Naive thymus-derived CD4-positive, alpha-beta T cell (primary cell): ENCODE data around the gene IMPA2. TPM values are rescaled to one million over a fixed set of nuclear protein-coding genes. Genes with fewer than 3 reads are reported as not detected.
A peak's percentile ranks its signal among the peaks of the same experiment; 100 is the strongest.

Experiments used
- ATAC-seq: fragments of 150-1000 bp; cut with Tn5 transposase; 2 replicates; pipeline ENCODE4 v1.10.0; 2021; ENCODE audit warnings: mild to moderate bottlenecking, moderate library complexity
- CTCF ChIA-PET: fragments of 350-600 bp; sonication (Branson Sonifier 250); formaldehyde crosslinking; loops from one replicate; lab custom pipeline; 2021; ENCODE audit warnings: antibody characterized with exemption; lab: Charles Lee
- POLR2A ChIA-PET: fragments of 350-600 bp; sonication (Branson Sonifier 250); formaldehyde crosslinking; loops from one replicate; lab custom pipeline; 2021; ENCODE audit warnings: antibody characterized with exemption, inconsistent platforms; lab: Charles Lee
- DNase-seq, 9 donors: peaks; one replicate each; pipeline versions ENCODE4 v3.0.0 to v3.0.0-alpha.2; 2020 to 2022; ENCODE audit warnings: mixed read lengths in 1 of 9
- H3K27ac ChIP-seq: one replicate; pipeline ENCODE4 v1.7.0; 2013; ENCODE audit warnings: mild to moderate bottlenecking, low read depth, low read length, moderate library complexity
- H3K27me3 ChIP-seq, 2 donors: one replicate each; pipeline ENCODE4 v1.7.0; 2013; ENCODE audit warnings: low read length in 2 of 2, mild to moderate bottlenecking in 2 of 2, moderate library complexity in 2 of 2; ENCODE audit not compliant: control insufficient read depth in 2 of 2, insufficient read depth in 2 of 2
- H3K36me3 ChIP-seq, 3 experiments: 1 replicate in 2 of 3; 2 replicates in 1 of 3; pipeline ENCODE4 v1.7.0; 2013; ENCODE audit warnings: low read length in 3 of 3, mild to moderate bottlenecking in 3 of 3, moderate library complexity in 1 of 3; ENCODE audit not compliant: insufficient read depth in 3 of 3, control insufficient read depth in 2 of 3
- H3K4me1 ChIP-seq, 2 donors: one replicate each; pipeline ENCODE4 v1.7.0; 2013; ENCODE audit warnings: low read length in 2 of 2, mild to moderate bottlenecking in 2 of 2, moderate library complexity in 1 of 2; ENCODE audit not compliant: control insufficient read depth in 2 of 2, insufficient read depth in 2 of 2
- H3K4me3 ChIP-seq: 2 replicates; pipeline ENCODE4 v1.7.0; 2013; ENCODE audit warnings: mild to moderate bottlenecking, low read length
- H3K9me3 ChIP-seq, 3 experiments: 1 replicate in 2 of 3; 2 replicates in 1 of 3; pipeline ENCODE4 v1.7.0; 2013; ENCODE audit warnings: low read length in 3 of 3; ENCODE audit not compliant: control insufficient read depth in 2 of 3
- H3K27ac Mint-ChIP-seq, 9 donors: one replicate each; pipeline ENCODE4 v1.8.0; 2020 to 2022; ENCODE audit warnings: mixed read lengths in 9 of 9, mild to moderate bottlenecking in 8 of 9, moderate library complexity in 5 of 9, inconsistent platforms in 2 of 9
- H3K27me3 Mint-ChIP-seq, 5 donors: one replicate each; pipeline ENCODE4 v1.8.0; 2021 to 2022; ENCODE audit warnings: mixed read lengths in 5 of 5, mild to moderate bottlenecking in 1 of 5
- H3K36me3 Mint-ChIP-seq, 5 donors: one replicate each; pipeline ENCODE4 v1.8.0; 2020 to 2022; ENCODE audit warnings: mixed read lengths in 5 of 5, mild to moderate bottlenecking in 3 of 5, inconsistent platforms in 1 of 5
- H3K4me1 Mint-ChIP-seq, 7 donors: one replicate each; pipeline ENCODE4 v1.8.0; 2020 to 2022; ENCODE audit warnings: mixed read lengths in 7 of 7, mild to moderate bottlenecking in 3 of 7, inconsistent platforms in 1 of 7
- H3K4me3 Mint-ChIP-seq, 10 donors: one replicate each; pipeline ENCODE4 v1.8.0; 2020 to 2022; ENCODE audit warnings: mild to moderate bottlenecking in 10 of 10, mixed read lengths in 10 of 10, moderate library complexity in 6 of 10, inconsistent platforms in 2 of 10
- H3K9me3 Mint-ChIP-seq, 11 donors: one replicate each; pipeline ENCODE4 v1.8.0; 2020 to 2022; ENCODE audit warnings: mixed read lengths in 11 of 11, mild to moderate bottlenecking in 4 of 11, inconsistent platforms in 1 of 11, moderate library complexity in 1 of 11
- intact Hi-C, 2 donors: fragments of 100-400 bp; cut with micrococcal nuclease; formaldehyde crosslinking; loops; one replicate each; pipeline ENCODE4 v1.15.1; 2023
- polyA plus RNA-seq, 2 donors: library from polyadenylated mRNA; unstranded; fragments of 300-500 nt; fragmentation: Illumina TruSeq; gene quantifications; one replicate each; pipeline ENCODE4 v1.2.3, GENCODE V29; 2021
- total RNA-seq, 6 experiments: library from RNA in 5 of 6; stranded (reverse) in 5 of 6; gene quantifications; 1 replicate in 5 of 6; 2 replicates in 1 of 6; pipeline ENCODE4 v1.2.3 and lab custom pipeline; 2021 to 2026

Gene IMPA2
- total and polyA plus RNA-seq, 7 experiments from 2014 or later, result 4.9 to 27.8 (median 7.8) TPM

DNA sequence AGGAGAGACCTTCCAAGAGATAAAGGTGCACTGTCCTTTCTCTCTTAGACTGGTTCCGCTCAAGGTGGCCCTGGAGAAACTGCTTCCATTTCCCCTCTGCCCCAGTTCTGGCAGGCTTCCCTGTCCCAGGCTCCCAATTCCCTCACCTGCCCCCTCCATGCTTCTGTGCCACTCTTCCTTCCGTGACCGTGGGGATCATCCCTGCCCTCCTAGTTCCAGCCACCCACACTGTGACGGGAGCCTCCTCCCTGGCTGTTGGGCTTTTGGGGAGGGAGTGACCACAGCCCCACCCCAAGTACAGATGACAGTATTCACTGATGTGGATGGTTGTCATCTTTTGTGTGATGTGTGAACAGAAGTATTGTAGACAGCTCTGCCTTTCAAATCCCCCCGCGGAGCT is 2.8 kb downstream of the IMPA2 start:
- H3K9me3 Mint-ChIP-seq, result peaks cover 0 to 1% (median 0%) of the 10 kb centered on the region in 11 donors
- no peak overlapping the region for H3K4me3 Mint-ChIP-seq
- no peak overlapping the region for H3K4me3 ChIP-seq
- H3K4me1 Mint-ChIP-seq, result peaks cover 0 to 25% (median 13%) of the 10 kb centered on the region in 7 donors
- H3K36me3 Mint-ChIP-seq, result peaks cover 0 to 3% (median 0%) of the 10 kb centered on the region in 5 donors
- H3K9me3 ChIP-seq, result no peaks in the 10 kb centered on the region
- peaks cover 0 to 5% of the 10 kb centered on the region in 2 donors for H3K4me1 ChIP-seq
- H3K27me3 ChIP-seq, result no peaks in the 10 kb centered on the region
- no peak overlapping the region for H3K27ac ChIP-seq
- no peaks in the 10 kb centered on the region for H3K36me3 ChIP-seq
- no peak overlapping the region for H3K27ac Mint-ChIP-seq
- no peak for ATAC-seq
- intact Hi-C loops, result loop anchor here (5.0 to 10.0 kb wide), 7 partner anchors 53 to 1457 kb away; partner anchors contain the start of genes CEP192 (in 1 of the 2), CEP76 (in 1 of the 2), NAPG (in 1 of the 2) and PSMG2 (in 1 of the 2)
- CTCF ChIA-PET, result interaction anchor here (1.0 kb wide), 1 partner anchor 9 kb away, joined by 3 read pairs; no protein-coding TSS in a partner anchor
- no peak for DNase-seq
- POLR2A ChIA-PET, result interaction anchor here (0.9 kb wide), 1 partner anchor 133 kb away, joined by 4 read pairs; no protein-coding TSS in a partner anchor
- H3K27me3 Mint-ChIP-seq, result peaks cover 0 to 15% (median 0%) of the 10 kb centered on the region in 5 donors

DNA sequence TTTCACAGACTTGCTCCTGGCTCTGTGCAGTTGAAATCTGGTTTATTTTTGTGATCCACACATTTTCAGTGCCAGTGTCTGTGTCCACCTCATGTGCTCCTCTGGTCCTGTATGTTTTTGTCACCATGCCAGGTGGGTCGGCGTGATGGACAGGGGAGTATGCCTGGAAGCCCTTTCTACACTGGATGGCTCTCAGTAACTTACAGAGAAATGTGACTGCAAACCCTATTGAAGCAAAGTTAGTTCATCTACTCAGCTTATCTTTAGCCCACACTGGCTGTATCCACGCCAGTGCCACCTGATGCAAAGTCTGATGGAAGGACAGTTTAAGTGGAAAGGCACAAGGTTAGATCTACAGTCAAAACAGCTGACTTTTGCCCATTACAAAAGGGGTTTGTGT is 4.3 kb downstream of the IMPA2 start:
- H3K27me3 Mint-ChIP-seq, result peaks cover 0 to 8% (median 0%) of the 10 kb centered on the region in 5 donors
- no peak overlapping the region for H3K4me3 ChIP-seq
- H3K27ac Mint-ChIP-seq, result no peak overlapping the region
- ChIA-PET POLR2A (no interaction called here), CTCF (interaction anchor here (1.1 kb wide), 1 partner anchor 48 kb away, joined by 4 read pairs; no protein-coding TSS in a partner anchor)
- H3K36me3 Mint-ChIP-seq, result peaks cover 0 to 3% (median 0%) of the 10 kb centered on the region in 5 donors
- no peaks in the 10 kb centered on the region for H3K27me3 ChIP-seq
- no peak for ATAC-seq
- no peaks in the 10 kb centered on the region for H3K36me3 ChIP-seq
- no peaks in the 10 kb centered on the region for H3K9me3 Mint-ChIP-seq
- H3K4me1 Mint-ChIP-seq, result peaks cover 0 to 17% (median 7%) of the 10 kb centered on the region in 7 donors
- no peaks in the 10 kb centered on the region for H3K9me3 ChIP-seq
- DNase-seq, result no peak
- intact Hi-C loops, result loop anchor here in 1 of 2 donors (10.0 kb wide), 1 partner anchor 1389 kb away; no protein-coding TSS in a partner anchor
- no peak overlapping the region for H3K27ac ChIP-seq
- no peak overlapping the region for H3K4me3 Mint-ChIP-seq
- peaks cover 0 to 5% of the 10 kb centered on the region in 2 donors for H3K4me1 ChIP-seq

DNA sequence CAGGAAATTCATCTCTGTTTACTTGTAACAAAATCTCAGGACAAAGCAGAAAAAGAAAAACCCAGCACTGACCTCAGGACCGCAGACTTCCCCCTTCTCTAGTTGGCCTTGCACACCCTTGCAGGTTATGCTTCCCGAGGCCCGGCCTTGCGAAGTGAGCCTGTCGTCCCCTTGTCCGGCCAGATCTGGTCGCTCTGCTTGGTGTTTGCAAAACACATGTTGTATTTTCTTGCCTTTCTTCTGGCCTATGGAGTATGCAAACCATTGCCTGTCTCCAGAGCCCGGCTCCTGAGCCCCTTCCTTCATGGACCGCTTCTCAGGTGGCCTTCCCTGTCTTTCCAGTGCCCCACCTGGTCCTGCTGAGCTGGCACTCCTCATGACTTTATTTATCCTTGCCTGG is 4.8 kb downstream of the IMPA2 start:
- Mint-ChIP-seq H3K4me3 (no peak overlapping the region), H3K9me3 (no peaks in the 10 kb centered on the region), H3K4me1 (peaks cover 0 to 14% (median 7%) of the 10 kb centered on the region in 7 donors), H3K36me3 (peaks cover 0 to 3% (median 0%) of the 10 kb centered on the region in 5 donors), H3K27me3 (peaks cover 0 to 8% (median 0%) of the 10 kb centered on the region in 5 donors), H3K27ac (no peak overlapping the region)
- Histone ChIP-seq H3K27me3 (no peaks in the 10 kb centered on the region), H3K4me3 (no peak overlapping the region), H3K36me3 (no peaks in the 10 kb centered on the region), H3K9me3 (no peaks in the 10 kb centered on the region), H3K27ac (no peak overlapping the region), H3K4me1 (peaks cover 0 to 5% of the 10 kb centered on the region in 2 donors)
- intact Hi-C loops, result loop anchor here in 1 of 2 donors (10.0 kb wide), 1 partner anchor 1389 kb away; no protein-coding TSS in a partner anchor
- ChIA-PET CTCF (interaction anchor here (1.1 kb wide), 1 partner anchor 48 kb away, joined by 4 read pairs; no protein-coding TSS in a partner anchor), POLR2A (interaction anchor here (0.5 kb wide), 1 partner anchor 8 kb away, joined by 3 read pairs; no protein-coding TSS in a partner anchor)
- ATAC-seq, result no peak
- DNase-seq, result no peak

DNA sequence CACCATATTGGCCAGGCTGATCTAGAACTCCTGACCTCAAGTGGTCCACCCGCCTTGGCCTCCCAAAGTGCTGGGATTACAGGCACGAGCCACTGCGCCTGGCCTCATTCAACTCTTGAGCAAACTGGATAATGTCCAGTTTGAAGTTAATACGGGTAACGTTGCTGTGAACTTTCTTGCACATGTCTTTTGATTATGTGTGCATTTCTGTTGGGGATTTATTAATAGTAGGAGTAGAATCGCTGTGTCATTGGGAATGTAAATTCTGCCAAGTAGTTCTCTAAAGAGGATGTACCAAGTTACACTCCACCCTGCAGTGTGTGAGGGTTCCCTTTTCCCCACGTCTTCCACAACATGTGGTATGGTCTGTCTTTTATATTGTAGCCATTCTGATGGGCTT is 6.2 kb downstream of the IMPA2 start:
- DNase-seq (no peak), ATAC-seq (peak; percentile 72)
- H3K4me3 ChIP-seq, result no peak overlapping the region
- H3K9me3 Mint-ChIP-seq, result no peaks in the 10 kb centered on the region
- peaks cover 0 to 8% (median 0%) of the 10 kb centered on the region in 5 donors for H3K27me3 Mint-ChIP-seq
- ChIA-PET POLR2A (no interaction called here), CTCF (no interaction called here)
- H3K4me3 Mint-ChIP-seq, result no peak overlapping the region
- peaks cover 0 to 8% (median under 1%) of the 10 kb centered on the region in 7 donors for H3K4me1 Mint-ChIP-seq
- H3K27me3 ChIP-seq, result no peaks in the 10 kb centered on the region
- no peaks in the 10 kb centered on the region for H3K4me1 ChIP-seq
- peaks cover 0 to 3% (median 0%) of the 10 kb centered on the region in 5 donors for H3K36me3 Mint-ChIP-seq
- no peaks in the 10 kb centered on the region for H3K36me3 ChIP-seq
- intact Hi-C loops, result loop anchor here in 1 of 2 donors (10.0 kb wide), 1 partner anchor 1387 kb away; no protein-coding TSS in a partner anchor
- H3K9me3 ChIP-seq, result no peaks in the 10 kb centered on the region
- no peak overlapping the region for H3K27ac Mint-ChIP-seq
- no peak overlapping the region for H3K27ac ChIP-seq

DNA sequence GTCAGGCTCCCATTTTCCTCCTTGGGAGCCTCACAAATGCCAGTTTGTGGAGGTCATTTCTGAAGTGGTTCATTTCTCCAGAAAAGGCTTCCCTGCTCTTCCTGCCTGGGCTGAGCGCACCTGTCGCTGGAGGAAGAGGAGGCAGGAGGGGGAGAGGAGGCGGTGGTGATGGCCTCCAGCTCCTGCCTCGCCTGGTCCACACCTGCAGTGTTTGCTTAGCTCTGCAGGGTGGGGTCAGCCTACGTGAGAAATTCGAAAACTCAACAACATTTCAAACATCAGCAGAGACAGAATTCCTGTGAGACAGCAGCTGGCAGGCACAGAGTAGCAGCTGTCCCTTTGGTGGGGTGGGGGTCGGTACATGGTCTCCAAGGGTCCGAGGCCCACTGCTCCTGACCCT is 7.9 kb downstream of the IMPA2 start:
- intact Hi-C loops, result loop anchor here in 1 of 2 donors (10.0 kb wide), 1 partner anchor 1386 kb away; no protein-coding TSS in a partner anchor
- ATAC-seq, result no peak
- H3K9me3 Mint-ChIP-seq, result no peaks in the 10 kb centered on the region
- Histone ChIP-seq H3K9me3 (no peaks in the 10 kb centered on the region), H3K4me1 (no peaks in the 10 kb centered on the region), H3K4me3 (no peak overlapping the region), H3K27ac (no peak overlapping the region), H3K36me3 (no peaks in the 10 kb centered on the region), H3K27me3 (no peaks in the 10 kb centered on the region)
- peaks cover 0 to 3% (median 0%) of the 10 kb centered on the region in 5 donors for H3K36me3 Mint-ChIP-seq
- H3K27me3 Mint-ChIP-seq, result peaks cover 0 to under 1% (median 0%) of the 10 kb centered on the region in 5 donors
- no peak for DNase-seq
- POLR2A ChIA-PET, result no interaction called here
- H3K4me3 Mint-ChIP-seq, result no peak overlapping the region
- CTCF ChIA-PET, result interaction anchor here (1.0 to 1.4 kb wide), 3 partner anchors 9 to 52 kb away, joined by 3 read pairs; no protein-coding TSS in a partner anchor
- H3K27ac Mint-ChIP-seq, result no peak overlapping the region
- H3K4me1 Mint-ChIP-seq, result peaks cover 0 to 2% (median 0%) of the 10 kb centered on the region in 7 donors

DNA sequence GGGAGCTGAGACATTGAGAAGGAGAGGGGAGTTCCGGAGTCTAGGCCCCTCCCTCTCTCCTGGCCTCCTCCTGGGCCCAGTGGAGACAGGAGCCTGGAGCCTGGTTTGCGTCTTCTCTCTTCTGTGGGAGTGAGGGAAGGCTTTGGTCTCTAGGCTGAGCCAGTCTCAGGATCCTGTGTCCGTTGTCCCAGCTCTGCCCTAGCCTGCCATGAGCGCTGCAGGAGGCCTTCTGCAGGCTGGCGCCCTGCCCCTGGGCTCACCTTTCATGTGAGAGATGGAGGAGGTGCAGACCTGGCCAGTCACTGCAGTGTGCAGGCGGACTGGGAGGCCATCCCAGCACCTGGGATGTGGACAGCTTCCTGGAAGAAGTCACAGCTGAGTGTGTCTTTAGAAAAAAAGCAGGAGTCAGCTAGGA is 8.7 kb downstream of the IMPA2 start:
- H3K9me3 Mint-ChIP-seq, result no peaks in the 10 kb centered on the region
- H3K27ac Mint-ChIP-seq, result no peak overlapping the region
- H3K4me1 ChIP-seq, result no peaks in the 10 kb centered on the region
- DNase-seq (no peak), ATAC-seq (no peak)
- H3K36me3 Mint-ChIP-seq, result peaks cover 0 to 3% (median 0%) of the 10 kb centered on the region in 5 donors
- ChIA-PET POLR2A (no interaction called here), CTCF (interaction anchor here (1.1 to 10.1 kb wide), 3 partner anchors 15 to 51 kb away, joined by 3 to 162 read pairs (median 3); no protein-coding TSS in a partner anchor)
- H3K27me3 ChIP-seq, result no peaks in the 10 kb centered on the region
- H3K27me3 Mint-ChIP-seq, result no peaks in the 10 kb centered on the region
- no peak overlapping the region for H3K4me3 ChIP-seq
- H3K4me3 Mint-ChIP-seq, result no peak overlapping the region
- intact Hi-C loops, result loop anchor here in 1 of 2 donors (10.0 kb wide), 1 partner anchor 1385 kb away; no protein-coding TSS in a partner anchor
- H3K27ac ChIP-seq, result no peak overlapping the region
- peaks cover 0 to 5% (median 0%) of the 10 kb centered on the region in 7 donors for H3K4me1 Mint-ChIP-seq
- H3K9me3 ChIP-seq, result no peaks in the 10 kb centered on the region
- no peaks in the 10 kb centered on the region for H3K36me3 ChIP-seq
